Keratinocyte (primary cell): ENCODE measurements around the gene HS1BP3. TPM values are rescaled to one million over a fixed set of nuclear protein-coding genes. Genes with fewer than 3 reads are reported as not detected.
A peak's percentile ranks its signal among the peaks of the same experiment; 100 is the strongest.

ENCODE experiments used
- DNase-seq: peaks from one replicate; pipeline ENCODE4 v3.0.0-alpha.2; 2011; ENCODE audit warnings: low read depth, missing footprints, low spot score
- FAIRE-seq: peaks from 2 replicates; lab custom pipeline; 2011; peaks lifted over from hg19 to GRCh38; lab: Jason Lieb, UNC
- H2AFZ ChIP-seq: 2 replicates; pipeline ENCODE4 v1.6.0; 2012; ENCODE audit warnings: low read length, control low read depth, inconsistent platforms; ENCODE audit not compliant: control insufficient read depth
- H3K27ac ChIP-seq: 2 replicates; pipeline ENCODE4 v1.5.1; 2011; ENCODE audit warnings: low read length; ENCODE audit not compliant: control insufficient read depth, insufficient read depth
- H3K27me3 ChIP-seq: 3 replicates; pipeline ENCODE4 v1.6.0; 2011; ENCODE audit warnings: low read length; ENCODE audit not compliant: control insufficient read depth, insufficient read depth; ENCODE audit errors: extremely low read depth
- H3K36me3 ChIP-seq, 2 experiments: 2 replicates in 1 of 2; 3 replicates in 1 of 2; pipeline ENCODE4 v1.5.1; 2011; ENCODE audit warnings: low read length in 2 of 2, mild to moderate bottlenecking in 1 of 2; ENCODE audit not compliant: control insufficient read depth in 2 of 2, insufficient read depth in 2 of 2; ENCODE audit errors: extremely low read depth in 1 of 2
- H3K4me1 ChIP-seq: 3 replicates; pipeline ENCODE4 v1.5.1; 2011; ENCODE audit warnings: low read length; ENCODE audit not compliant: control insufficient read depth, insufficient read depth; ENCODE audit errors: extremely low read depth
- H3K4me2 ChIP-seq: 3 replicates; pipeline ENCODE4 v1.6.0; 2011; ENCODE audit warnings: low read depth, low read length; ENCODE audit not compliant: control insufficient read depth, insufficient read depth; ENCODE audit errors: extremely low read depth
- H3K4me3 ChIP-seq, 3 experiments: fragments of 200-600 bp in 1 of 3; sonication (generic) in 1 of 3; 2 replicates in 2 of 3; 3 replicates in 1 of 3; pipeline ENCODE4 v1.5.1; 2011 to 2016; ENCODE audit warnings: low read length in 3 of 3, mild to moderate bottlenecking in 3 of 3, control low read depth in 2 of 3, inconsistent platforms in 1 of 3, low read depth in 1 of 3, mixed read lengths in 1 of 3, mixed run types in 1 of 3, moderate library complexity in 1 of 3; ENCODE audit not compliant: control insufficient read depth in 2 of 3, insufficient read depth in 2 of 3; ENCODE audit errors: extremely low read depth in 1 of 3
- H3K79me2 ChIP-seq: 2 replicates; pipeline ENCODE4 v1.6.0; 2012; ENCODE audit warnings: low read length; ENCODE audit not compliant: control insufficient read depth, insufficient read depth
- H3K9ac ChIP-seq: 3 replicates; pipeline ENCODE4 v1.6.0; 2011; ENCODE audit warnings: low read length; ENCODE audit not compliant: control insufficient read depth, insufficient read depth; ENCODE audit errors: extremely low read depth
- H3K9me1 ChIP-seq: 3 replicates; pipeline ENCODE4 v1.6.0; 2011; ENCODE audit warnings: low read length; ENCODE audit not compliant: control insufficient read depth, insufficient read depth; ENCODE audit errors: extremely low read depth
- H3K9me3 ChIP-seq: 2 replicates; pipeline ENCODE4 v1.5.1; 2012; ENCODE audit warnings: low read depth, low read length; ENCODE audit not compliant: control insufficient read depth
- H4K20me1 ChIP-seq: 3 replicates; pipeline ENCODE4 v1.6.0; 2011; ENCODE audit warnings: low read length; ENCODE audit not compliant: control insufficient read depth, insufficient read depth; ENCODE audit errors: extremely low read depth
- EZH2 ChIP-seq: IDR thresholded peaks from one replicate; pipeline ENCODE4 v1.6.1; 2012; ENCODE audit warnings: inconsistent platforms, mild to moderate bottlenecking, low read length, moderate library complexity
- dilution Hi-C: fragments of 300-500 bp; cut with MboI; formaldehyde crosslinking; loops from one replicate; pipeline ENCODE4 v1.7.0; 2020; ENCODE audit warnings: low sequenced_read_pairs; ENCODE audit not compliant: extremely low pct_ligation_motif_present
- polyA plus RNA-seq, 5 experiments: library from polyadenylated mRNA; depleted of rRNA in 3 of 5; stranded (reverse) in 3 of 5; stranded (forward) in 1 of 5; unstranded in 1 of 5; fragments of >200 nt; gene quantifications; 1 replicate in 1 of 5; 2 replicates in 3 of 5; 3 replicates in 1 of 5; pipeline versions ENCODE4 v1.2.1 to v1.2.3, GENCODE V29; 2011 to 2012; ENCODE audit warnings: missing spikeins in 2 of 5, low read depth in 1 of 5, low replicate concordance in 1 of 5
- TF ChIP-seq, protein P1 (sequence below), 3 experiments: IDR thresholded peaks in 1 of 3; conservative IDR thresholded peaks in 1 of 3; optimal IDR thresholded peaks in 1 of 3; 2 replicates in 2 of 3; 3 replicates in 1 of 3; pipeline versions ENCODE3 to v1.5.1; 2011; ENCODE audit warnings: low read length in 3 of 3, mild to moderate bottlenecking in 3 of 3, moderate library complexity in 2 of 3, control low read depth in 1 of 3, inconsistent platforms in 1 of 3; ENCODE audit not compliant: insufficient read depth in 2 of 3; ENCODE audit errors: extremely low read depth in 1 of 3

HS1BP3 gene
- polyA plus RNA-seq, 1 donor (not counting 4 experiments of a cell fraction or from before 2014, with no cell fraction given), result 18.5 TPM

DNA sequence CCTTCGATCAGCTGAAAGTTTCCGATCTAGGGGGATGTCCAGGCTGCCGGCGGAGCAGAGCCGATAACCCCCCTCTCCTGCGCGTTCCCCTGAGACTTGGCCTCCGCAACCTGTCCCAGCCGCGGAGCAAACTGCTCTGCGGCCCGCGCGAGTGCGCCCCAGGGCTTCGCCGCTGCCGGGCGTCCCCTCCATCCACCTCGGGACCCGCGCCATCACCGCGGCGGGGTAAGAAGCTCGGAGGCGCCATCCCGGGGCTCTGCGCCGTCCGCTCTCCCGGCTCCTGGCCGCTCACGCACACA lies 15.1 kb upstream of the HS1BP3 start:
- peaks cover 9% of the 10 kb centered on the region for H3K4me1 ChIP-seq
- no peak for FAIRE-seq
- no peak overlapping the region for H3K27ac ChIP-seq
- no peak overlapping the region for H3K9ac ChIP-seq
- no peaks in the 10 kb centered on the region for H3K9me1 ChIP-seq
- no peaks in the 10 kb centered on the region for H3K36me3 ChIP-seq
- no peaks in the 10 kb centered on the region for H4K20me1 ChIP-seq
- peak overlapping the region; percentile 45 for H3K4me2 ChIP-seq
- dilution Hi-C loops, result no loop called here
- no peak for TF ChIP-seq EZH2
- no peaks in the 10 kb centered on the region for H3K9me3 ChIP-seq
- DNase-seq, result no peak
- H2AFZ ChIP-seq, result peak overlapping the region; percentile 39
- H3K79me2 ChIP-seq, result no peaks in the 10 kb centered on the region
- H3K27me3 ChIP-seq, result peaks cover 86% of the 10 kb centered on the region
- peak overlapping the region in 1 of 3 experiments; percentile 25 for H3K4me3 ChIP-seq

GRCh38 chr2:20665243-20666004 lies 14.5 kb upstream of the HS1BP3 start:
- H3K9me1 ChIP-seq, result no peaks in the 10 kb centered on the region
- H3K4me2 ChIP-seq, result peak overlapping the region; percentile 45
- dilution Hi-C loops, result no loop called here
- no peak overlapping the region for H3K27ac ChIP-seq
- H4K20me1 ChIP-seq, result no peaks in the 10 kb centered on the region
- no peak overlapping the region for H2AFZ ChIP-seq
- H3K4me3 ChIP-seq, result no peak overlapping the region
- H3K4me1 ChIP-seq, result peaks cover 13% of the 10 kb centered on the region
- H3K36me3 ChIP-seq, result no peaks in the 10 kb centered on the region
- TF ChIP-seq, protein P1, sequence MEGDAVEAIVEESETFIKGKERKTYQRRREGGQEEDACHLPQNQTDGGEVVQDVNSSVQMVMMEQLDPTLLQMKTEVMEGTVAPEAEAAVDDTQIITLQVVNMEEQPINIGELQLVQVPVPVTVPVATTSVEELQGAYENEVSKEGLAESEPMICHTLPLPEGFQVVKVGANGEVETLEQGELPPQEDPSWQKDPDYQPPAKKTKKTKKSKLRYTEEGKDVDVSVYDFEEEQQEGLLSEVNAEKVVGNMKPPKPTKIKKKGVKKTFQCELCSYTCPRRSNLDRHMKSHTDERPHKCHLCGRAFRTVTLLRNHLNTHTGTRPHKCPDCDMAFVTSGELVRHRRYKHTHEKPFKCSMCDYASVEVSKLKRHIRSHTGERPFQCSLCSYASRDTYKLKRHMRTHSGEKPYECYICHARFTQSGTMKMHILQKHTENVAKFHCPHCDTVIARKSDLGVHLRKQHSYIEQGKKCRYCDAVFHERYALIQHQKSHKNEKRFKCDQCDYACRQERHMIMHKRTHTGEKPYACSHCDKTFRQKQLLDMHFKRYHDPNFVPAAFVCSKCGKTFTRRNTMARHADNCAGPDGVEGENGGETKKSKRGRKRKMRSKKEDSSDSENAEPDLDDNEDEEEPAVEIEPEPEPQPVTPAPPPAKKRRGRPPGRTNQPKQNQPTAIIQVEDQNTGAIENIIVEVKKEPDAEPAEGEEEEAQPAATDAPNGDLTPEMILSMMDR (optimal IDR thresholded peaks at IDR 0.05 in 1 of 3, IDR thresholded peaks at IDR 0.05 in 1 of 3, conservative IDR thresholded peaks at IDR 0.05 in 1 of 3; ENCODE audit: extremely low read depth in 1 of 3, insufficient read depth in 2 of 3, low read length in 3 of 3), result no peak
- TF ChIP-seq EZH2, result peak; percentile 91
- no peaks in the 10 kb centered on the region for H3K79me2 ChIP-seq
- FAIRE-seq (no peak), DNase-seq (no peak)
- no peaks in the 10 kb centered on the region for H3K9me3 ChIP-seq
- H3K9ac ChIP-seq, result no peak overlapping the region
- H3K27me3 ChIP-seq, result peaks cover 81% of the 10 kb centered on the region
